Endometrial microvascular endothelial cells (primary cell): Measurements from ENCODE around the gene MMP19. TPM values are rescaled to one million over a fixed set of nuclear protein-coding genes. Genes with fewer than 3 reads are reported as not detected.
"Not testable (repeated sequence)": the region's sequence is repeated elsewhere in the genome, so short reads cannot be mapped to it uniquely, and the experiment has no call there.

Source experiments
- in situ Hi-C: cut with HindIII; loops from 2 replicates; pipeline ENCODE4 v1.10.0; 2017; ENCODE audit warnings: low sequenced_read_pairs, low pct_unique_long_range_greater_than_20kb; ENCODE audit errors: inconsistent ontology term
- total RNA-seq: library from RNA; depleted of rRNA; stranded (reverse); fragments of >200 nt; gene quantifications from one replicate; pipeline ENCODE4 v1.2.3, GENCODE V29; 2015; ENCODE audit errors: inconsistent ontology term

Gene MMP19, protein sequence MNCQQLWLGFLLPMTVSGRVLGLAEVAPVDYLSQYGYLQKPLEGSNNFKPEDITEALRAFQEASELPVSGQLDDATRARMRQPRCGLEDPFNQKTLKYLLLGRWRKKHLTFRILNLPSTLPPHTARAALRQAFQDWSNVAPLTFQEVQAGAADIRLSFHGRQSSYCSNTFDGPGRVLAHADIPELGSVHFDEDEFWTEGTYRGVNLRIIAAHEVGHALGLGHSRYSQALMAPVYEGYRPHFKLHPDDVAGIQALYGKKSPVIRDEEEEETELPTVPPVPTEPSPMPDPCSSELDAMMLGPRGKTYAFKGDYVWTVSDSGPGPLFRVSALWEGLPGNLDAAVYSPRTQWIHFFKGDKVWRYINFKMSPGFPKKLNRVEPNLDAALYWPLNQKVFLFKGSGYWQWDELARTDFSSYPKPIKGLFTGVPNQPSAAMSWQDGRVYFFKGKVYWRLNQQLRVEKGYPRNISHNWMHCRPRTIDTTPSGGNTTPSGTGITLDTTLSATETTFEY
- total RNA-seq = 6.0 TPM

DNA sequence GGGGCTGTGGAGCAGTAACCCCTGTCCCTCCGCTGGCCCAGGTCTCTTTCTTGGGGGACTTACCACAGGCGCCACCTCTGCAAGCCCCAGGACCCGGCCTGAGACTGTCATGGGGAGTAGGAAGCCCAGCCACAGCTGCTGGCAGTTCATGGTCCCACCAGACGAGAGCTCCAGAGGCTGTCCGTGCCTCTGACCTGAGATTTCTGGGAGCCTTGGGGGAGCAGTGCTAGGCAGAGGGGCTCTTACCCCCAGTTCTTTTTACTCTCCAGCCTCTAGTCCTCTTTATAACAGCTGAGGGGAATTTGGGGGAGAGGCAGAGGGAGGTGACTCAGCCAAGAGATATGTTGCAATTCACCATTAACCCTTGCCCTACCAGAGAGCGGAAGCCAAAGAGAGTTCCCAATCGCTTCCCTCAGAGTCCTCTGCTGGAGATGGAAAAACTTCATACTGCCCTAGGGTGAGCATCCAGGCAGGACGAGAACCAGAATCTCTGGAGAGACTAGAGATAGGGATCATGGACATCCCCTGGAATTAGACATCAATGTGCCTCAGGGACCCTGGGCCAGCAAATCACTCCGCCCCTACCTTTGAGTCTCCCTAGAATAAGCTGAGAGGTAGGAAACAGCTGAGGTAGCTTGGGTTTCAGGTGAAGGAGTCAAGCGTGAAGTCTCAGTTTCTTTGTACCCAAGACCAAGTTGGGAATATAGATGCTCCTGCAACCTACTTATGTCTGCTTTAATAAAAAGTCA lies at the start of gene MMP19:
TSS of gene MMP19 (minus strand) at position 256 of the 749 bp plus-strand sequence. CDS start at position 150, 106 bp downstream.
- in situ Hi-C loops = no loop called here

DNA sequence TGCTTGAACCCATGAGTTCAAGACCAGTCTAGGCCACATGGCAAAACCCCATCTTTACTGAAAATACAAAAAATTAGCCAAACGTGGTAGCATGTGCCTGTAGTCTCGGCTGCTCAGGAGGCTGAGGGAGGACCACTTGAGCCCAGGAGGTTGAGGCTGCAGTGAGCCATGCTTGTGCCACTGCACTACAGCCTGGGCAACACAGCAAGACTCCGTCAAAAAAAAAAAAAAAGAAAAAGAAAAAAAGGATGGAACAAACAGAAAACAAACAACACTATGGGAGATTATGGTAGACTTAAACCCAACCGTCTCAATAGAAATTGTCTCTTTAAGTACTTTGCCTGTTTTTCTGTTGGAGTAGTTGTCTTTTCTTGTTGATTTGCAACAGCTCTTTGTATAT lies 48.6 kb upstream of the MMP19 start:
- in situ Hi-C loops = no loop called here

DNA sequence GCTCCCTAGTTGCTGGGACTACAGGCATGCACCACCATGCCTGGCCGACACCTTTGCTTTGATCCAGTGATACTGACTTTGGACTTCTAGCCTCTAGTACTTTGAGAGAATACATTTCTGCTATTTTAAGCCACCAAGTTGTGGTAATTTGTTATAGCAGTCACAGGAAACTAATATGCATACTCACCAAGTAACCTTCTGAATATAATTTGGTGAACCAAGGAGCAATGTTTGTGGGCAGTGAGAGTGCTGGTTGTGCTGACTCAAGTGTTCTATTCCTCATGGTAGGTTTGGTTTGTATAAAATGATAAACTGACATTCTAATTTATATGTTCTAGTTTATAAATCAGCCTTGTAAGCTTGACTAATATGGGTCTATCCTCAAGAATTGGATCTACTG lies 42.4 kb upstream of the MMP19 start:
- in situ Hi-C loops = no loop called here

DNA sequence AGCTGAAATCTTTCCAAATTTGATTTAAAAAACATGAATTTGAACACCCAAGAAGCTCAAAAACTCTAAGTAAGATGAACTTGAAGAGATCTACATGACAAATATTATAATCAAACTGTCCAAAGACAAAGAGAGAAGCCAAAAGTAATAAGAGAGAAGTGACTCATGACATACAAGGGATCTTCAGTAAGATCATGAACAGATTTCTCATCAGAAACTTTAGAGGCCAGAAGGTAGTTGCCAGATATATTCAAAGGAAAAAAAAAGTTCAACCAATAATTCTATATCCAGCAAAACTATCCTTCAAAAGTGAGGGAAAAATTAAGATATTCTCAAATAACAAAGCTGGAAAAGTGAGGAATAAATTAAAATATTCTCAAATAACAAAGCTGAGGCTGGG lies 35.1 kb upstream of the MMP19 start:
- in situ Hi-C loops = no loop called here

DNA sequence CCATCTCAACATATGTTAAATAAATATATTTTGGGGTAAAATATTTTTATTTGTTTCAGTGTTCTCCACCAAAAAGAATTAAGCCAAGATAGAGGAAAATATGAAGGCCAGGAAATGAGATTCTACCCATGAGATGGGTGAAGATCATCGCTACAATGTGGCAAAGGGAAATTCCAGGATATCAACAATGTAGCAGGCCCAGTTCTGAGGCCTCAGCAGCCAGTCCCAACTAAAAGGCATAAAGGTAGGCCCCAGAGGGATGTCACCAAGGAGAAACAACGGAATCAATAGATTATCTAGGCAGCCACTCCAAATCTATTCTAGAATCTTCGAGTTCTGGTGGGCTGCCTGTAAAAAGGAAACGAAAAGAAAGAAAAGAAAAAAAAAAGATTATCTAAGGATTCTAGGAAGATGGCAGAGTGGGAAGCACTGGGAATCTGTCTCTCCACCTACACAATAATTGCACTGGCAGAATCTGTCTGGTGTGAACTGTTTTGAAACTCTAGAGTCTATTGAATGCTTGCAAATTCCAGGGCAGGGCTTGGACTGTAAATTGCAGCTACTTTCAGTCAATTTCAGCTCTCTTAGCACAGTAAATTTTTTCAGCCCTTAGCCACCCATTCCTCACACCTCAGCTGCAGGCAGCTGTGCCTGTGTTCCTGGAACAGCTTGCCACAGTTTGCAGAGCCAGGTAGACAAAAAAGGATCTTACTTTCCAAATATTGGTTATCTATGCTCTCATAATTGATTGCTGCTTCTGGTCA lies 33.1 kb upstream of the MMP19 start:
- in situ Hi-C loops = no loop called here

DNA sequence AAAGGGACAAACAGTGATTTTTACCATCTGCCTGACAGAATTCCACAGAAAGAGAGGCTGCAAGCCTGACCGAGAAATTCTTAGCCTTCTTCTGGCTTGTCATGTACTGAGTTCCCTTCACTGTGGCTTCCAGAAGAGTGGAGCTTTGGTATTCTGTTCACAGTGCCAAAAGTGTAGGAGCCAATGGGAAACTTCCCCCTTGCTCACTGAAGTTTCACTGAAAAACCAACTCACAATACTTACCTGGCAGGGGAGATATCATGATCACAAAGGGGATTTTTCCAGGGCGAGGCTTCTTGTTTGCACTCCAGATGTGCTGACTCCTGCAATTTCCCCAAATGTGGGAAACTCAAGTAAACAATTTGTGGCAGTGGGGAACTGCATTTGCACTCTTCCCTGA lies 31.7 kb upstream of the MMP19 start:
- in situ Hi-C loops = no loop called here

DNA sequence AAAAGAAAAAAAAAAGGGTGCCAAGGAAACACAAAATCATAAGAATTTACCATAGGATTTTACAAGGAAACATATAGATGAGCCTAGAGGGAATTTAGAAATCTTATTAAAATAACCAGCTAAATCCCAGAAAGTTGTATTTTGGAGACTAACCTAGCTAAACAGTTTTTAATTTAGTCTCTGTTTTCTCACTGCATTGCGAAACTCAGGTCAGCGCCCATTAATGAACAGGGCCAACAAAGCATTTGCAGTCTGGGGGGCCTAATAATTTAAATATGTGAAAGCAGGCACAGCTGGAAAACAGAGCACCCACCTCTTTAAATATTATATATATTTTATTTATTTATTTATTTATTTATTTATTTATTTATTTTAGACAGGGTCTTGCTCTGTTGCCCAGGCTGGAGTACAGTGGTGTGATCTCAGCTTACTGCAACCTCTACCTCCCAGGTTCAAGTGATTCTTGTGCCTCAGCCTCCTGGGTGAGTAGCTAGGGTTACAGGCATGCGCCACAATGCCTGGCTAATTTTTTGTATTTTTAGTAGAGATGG lies 23.8 kb upstream of the MMP19 start:
- in situ Hi-C loops = not testable (repeated sequence)

DNA sequence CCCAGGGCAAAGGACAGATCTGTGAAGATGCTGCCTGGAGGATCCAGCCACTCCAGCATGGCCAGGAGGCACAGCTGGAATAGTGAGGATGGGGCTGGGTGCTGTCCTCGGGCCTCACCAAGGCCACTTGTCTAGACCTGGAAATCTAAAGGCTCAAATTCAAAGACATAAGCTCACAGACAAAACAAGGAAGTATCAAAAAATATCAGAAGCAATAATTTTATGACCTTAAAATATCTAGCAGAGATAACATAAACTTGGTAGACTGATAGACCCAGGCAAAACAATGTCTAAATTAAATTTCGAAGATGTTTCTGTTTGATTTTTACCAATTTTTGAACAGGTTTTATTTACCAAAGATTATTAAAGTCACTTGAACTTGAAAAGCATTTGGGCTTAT lies 22.6 kb upstream of the MMP19 start:
- in situ Hi-C loops = no loop called here

DNA sequence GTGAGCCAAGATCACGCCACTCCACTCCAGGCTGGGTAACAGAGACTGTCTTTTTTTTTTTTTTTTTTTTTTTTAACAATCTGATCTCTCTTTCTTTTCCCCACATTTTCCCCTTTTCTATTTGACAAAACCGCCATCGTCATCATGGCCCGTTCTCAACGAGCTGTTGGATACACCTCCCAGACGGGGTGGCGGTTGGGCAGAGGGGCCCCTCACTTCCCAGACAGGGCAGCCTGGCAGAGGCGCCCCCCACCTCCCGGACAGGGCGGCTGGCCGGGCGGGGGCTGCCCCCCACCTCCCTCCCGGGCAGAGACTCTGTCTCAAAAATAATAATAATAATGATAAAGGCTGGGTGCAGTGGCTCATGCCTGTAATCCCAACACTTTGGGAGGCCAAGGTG lies 20.2 kb upstream of the MMP19 start:
- in situ Hi-C loops = not testable (repeated sequence)

DNA sequence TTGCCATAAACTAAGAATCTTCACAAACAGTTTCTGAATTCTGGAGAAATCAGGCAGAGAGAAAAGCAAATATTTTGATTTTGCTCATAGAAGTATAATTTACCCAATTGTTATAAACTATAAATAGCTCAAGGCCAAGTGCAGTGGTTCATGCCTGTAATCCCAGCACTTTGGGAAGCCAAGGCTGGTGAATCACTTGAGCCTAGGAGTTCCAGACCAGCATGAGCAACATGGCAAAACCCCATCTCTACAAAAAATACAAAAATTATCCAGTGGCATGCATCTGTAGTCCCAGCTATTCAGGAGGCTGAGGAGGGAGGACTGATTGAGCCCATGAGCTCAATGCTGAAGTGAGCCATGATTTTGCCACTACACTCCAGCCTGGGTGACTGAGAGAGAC lies 19.6 kb upstream of the MMP19 start:
- in situ Hi-C loops = no loop called here

DNA sequence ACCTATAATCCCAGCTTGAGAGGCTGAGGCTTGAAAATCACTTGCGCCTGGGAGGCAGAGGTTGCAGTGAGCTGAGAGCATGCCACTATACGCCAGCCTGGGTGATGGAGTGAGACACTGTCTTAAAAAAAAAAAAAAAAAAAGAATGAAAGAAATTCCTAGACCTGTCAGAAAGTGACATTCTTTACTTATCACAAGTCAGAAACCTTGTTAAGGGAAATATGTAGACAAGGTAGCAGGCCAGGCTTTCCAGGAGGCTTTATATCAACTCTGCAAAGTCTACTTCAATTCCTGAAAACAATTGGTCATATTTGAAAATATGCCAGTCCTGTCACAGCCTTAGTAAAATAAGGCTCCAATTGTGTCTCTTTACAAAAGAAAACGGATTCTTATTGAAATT lies 19.1 kb upstream of the MMP19 start:
- in situ Hi-C loops = no loop called here

DNA sequence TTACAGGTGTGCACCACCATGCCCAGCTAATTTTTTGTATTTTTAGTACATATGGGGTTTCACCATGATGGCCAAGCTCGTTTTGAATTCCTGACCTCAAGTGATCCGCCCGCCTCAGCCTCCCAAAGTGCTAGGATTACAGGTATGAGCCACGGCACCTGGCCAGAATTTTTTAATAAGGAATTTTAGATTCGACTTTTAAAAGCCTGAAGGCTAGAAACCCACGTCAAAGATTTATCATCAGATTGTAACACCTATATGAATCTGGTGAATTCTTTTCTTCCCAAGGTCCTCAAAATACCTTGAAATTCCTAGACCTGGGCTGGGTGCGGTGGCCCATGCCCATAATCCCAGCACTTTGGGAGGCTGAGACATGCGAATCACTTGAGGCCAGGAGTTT lies 18.7 kb upstream of the MMP19 start:
- in situ Hi-C loops = no loop called here

DNA sequence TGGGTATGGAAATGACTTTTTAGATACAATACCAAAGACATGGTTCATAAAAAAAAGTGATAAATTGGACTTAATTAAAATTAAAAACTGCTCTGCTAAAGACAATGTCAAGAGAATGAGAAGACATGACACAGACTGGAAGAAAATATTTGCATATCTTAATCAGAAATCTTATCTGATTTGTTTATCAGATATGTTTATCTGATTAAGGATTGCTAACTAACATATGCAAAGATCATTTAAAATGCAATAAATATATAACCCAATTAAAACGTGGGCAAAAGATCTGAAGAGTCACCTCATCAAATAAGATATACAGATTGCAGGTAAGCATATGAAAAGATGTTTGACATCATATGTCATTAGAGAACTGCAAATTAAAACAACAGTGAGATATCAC lies 10.0 kb upstream of the MMP19 start:
- in situ Hi-C loops = no loop called here

DNA sequence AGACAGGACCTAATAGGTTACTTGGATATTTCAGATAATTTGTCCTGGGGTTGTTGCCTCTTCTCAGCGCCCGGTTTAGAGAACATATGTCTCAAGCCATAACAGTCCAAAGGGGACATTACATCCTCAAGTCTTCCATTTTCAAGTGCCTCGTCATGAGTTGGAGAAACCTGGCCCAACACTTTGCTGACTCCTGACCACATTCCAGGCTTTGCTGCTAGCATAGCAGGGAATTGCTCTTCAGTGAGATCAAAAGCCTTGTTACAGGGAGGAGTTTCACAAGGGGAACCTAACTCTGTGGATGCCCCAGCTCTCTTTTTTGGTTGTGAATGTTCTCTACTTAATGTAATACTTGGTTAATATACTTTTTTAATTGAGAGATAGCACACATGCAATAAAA lies 8.2 kb upstream of the MMP19 start:
- in situ Hi-C loops = no loop called here

DNA sequence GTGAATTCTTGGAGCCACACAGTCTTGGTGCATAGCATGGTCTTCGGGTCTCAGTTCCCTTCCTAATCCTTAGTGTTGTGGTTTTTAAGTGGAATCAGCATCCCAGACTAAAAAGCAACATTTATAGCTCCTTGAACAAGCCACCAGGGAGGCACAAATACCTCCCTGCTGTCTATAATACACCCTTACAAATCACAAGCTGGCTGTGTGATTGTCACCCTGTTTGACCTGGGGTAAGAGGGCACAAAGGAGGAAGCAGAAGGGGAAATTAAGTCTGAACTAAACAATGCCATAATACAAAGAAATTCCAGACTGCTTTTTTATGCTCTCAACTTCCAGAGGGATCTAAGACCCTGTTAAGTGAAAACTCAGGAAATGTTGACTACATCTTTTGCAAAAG lies 7.7 kb upstream of the MMP19 start:
- in situ Hi-C loops = no loop called here

DNA sequence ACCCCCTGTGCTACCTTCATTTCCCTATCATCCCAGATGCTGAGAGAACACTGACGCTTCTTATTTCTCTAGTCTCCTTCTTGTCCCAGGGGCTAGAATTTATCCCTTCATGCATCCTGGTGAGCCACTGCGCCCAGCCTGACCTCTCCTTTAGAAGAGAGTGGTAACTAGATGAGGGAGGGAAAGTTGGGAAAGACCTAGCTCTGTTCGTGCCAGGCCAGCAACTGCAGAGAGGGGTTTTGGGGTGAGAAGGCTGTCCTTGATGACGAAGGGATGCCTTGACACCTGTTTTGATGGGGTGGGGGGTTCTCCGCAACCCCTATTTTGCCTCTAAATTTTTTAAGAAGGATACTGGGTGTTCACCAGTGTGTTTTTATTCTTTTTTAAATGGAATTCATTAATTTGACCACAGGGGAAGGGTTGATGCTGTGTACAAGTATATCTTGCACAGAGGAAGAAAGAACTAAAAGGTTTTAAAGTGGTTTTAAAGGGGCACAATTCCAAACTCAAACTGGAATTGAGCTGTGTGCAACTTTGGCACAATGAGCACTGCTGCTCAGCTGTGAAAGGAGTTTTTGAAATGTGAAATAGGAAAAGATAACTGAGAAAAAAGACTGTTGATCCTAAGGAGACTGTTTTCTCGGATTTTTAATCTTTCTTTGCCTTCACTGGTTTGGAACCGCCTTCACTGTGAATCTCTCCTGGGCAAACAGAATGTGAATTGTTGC lies 7.0 kb upstream of the MMP19 start:
- in situ Hi-C loops = no loop called here

DNA sequence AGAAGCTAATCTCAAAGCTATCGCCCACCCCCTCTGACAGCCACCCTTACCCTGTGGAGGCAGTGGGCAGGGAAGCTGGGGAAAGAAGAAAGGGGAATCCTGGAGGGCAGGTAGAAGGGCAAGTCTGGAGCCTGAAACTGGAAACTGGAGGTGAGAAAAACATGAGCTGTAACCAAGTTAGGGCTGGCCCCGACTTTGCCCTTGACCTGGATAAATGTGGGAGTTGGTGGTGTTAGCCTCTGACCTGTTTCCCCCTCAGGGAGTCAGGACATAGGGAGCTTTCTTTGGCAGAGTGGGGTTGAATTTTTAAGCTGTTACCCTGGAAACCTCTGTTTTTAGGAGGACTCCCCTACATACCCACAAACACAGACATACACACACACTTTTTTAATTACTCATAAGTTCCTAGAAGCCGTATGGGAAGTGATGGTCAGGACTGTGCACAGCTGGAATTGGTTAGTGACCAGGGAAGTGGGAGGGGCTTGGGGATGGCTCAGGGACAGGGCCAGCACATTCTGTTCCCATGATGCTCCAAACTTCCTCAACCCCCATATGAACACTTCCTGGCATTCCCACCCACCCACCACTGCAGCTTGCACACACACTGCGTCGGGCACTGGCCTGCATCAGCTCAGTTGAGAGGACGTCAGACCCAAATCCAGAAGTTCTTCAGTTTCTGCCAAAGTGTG lies 5.0 kb upstream of the MMP19 start:
- in situ Hi-C loops = no loop called here

DNA sequence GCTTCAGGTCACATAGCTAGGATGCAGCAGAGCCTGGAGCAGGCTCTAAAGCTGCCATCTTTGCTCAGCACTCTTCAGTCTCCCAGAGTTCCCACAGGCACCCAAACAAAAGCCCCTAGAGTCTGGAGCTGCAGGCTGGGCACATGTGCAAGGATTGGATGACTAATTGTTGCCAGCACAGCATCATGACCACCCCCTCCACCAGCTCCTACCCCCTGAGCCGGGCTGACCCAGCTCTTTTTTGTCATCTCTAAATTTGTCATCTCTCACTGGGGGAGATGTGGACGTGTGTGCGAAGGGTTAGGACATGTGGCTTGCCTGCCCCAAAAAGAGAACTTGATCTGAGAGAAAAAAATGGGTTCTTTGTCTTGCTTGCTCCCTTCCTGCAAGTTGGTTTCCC lies 4.3 kb upstream of the MMP19 start:
- in situ Hi-C loops = no loop called here
